IPS-NIHi11 (cell line): Measurements from ENCODE around the gene DENND6B.

Experiments
- DNase-seq: peaks from one replicate; pipeline ENCODE4 v3.0.0; 2012; ENCODE audit warnings: mixed read lengths, low spot score

The DENND6B gene

DNA sequence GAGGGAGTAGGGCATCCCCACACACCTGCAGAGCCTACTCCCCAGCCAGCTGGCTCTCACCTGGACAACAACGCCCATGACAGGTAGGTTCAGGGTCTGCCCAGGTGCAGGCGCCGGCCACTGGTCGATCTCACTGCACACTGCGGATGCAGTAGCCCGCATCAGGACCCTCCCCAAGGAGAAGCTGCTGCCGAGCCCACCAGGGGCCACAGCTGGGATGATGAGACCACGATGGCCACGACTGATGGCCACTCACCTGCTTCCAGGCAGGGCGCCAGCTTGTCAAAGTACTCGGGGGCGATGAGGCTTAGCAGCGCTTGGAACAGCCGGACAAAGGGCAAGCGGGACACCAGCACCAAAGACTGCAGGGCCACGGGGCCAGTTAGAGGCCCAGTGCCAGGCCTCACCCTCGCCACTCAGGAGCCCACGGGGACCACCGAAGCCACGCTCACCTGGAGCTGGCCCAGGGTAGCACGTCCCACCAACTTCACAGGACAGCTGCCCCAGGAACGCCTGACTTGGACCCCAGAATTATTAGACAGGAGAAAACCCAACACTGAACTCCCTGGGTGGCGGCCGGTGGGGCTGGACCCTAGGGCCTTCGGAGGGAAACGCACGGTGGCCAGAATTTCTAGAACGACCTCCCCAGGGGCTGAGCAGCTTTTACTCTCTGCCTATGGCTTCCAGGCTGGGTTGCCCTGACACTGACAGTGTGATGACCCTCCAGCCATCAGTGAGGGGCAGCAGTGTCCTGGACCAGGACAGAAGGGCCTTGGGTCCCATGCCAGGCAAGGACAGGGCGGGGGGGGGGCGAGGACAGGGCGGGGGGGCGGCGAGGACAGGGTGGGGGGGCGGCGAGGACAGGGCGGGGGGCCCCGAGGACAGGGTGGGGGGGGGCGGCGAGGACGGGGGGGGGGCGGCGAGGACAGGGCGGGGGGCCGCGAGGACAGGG lies 10.4 kb downstream of the DENND6B start:
- DNase-seq: peak; percentile 14

DNA sequence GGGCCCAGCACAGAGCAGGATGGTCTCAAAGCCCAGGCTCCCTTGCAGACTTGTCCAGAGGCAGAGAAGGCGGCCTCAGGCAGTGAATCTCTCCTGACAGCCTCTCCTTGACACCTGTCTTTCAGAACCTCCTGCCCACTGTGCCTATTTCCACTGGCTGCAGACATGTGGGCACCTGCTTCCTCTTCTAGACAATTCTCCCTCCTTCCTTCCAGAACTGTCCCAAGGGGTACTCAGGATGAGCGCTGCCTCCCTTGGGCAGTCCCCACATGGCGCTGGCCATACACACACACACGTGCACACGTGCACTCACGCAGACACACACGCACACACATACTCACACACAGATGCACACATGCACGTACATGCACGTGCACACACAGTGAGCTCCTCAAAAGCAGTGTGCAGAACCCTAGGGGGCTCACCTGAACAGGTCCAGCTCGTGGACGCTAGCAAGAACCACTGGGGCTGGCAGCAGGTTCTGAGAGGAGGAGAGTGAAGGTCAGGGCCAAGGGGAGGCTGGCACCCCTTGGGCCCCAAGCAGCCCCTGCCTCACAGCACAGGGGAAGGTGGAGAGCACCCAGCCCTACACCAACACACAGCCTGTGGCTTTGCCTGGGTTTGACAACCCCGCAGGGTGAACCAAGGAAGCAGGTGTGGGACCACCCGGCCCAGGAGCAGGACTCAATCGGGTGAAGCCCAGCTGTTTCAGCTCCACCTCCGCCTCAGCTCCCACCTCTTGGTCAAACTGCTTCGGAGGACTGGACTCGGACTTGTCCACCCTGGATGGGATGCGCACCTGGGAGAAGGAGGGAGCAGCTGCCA lies 11.3 kb downstream of the DENND6B start:
- peak; percentile 4 for DNase-seq

DNA sequence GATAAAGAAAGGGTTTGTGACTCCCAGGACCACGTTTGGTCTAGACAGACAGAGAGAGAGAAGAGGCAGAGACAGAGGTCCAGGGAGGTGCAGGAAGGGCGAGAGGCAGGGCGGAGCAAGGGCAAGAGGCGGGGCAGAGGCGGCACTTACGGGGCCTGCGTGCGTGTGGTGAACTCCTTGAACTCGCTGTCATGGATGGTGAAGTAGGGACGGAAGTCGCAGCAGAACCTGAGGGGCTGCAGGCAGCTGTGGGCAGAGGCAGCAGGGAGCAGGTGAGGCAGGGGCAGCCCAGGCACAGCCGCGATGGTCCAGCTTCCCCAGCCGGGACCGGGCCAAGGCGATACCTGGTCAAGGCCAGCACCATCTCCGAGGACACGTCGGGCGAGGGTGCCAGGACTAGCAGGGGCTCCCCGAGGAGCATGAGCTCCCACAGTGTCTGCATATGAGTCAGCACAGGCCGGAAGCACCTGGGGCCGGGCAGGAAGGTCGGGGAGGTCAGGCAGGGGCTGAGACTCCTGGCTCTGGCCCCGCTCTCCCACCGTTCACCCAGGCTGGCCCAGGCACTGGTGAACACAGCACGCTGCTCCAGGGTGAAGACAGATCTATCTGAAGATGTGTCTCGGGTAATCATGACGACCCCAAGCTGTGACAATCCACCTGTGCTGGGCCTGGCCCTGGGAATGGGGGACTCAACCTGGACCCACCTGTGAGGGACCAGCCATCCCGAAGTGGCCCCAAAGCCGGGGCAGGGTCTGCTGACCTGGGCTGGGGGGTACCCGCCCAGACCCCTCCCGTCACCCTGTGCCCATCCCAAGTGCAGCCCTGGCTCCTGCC lies 12.1 kb downstream of the DENND6B start:
- DNase-seq: peak; percentile 46

DNA sequence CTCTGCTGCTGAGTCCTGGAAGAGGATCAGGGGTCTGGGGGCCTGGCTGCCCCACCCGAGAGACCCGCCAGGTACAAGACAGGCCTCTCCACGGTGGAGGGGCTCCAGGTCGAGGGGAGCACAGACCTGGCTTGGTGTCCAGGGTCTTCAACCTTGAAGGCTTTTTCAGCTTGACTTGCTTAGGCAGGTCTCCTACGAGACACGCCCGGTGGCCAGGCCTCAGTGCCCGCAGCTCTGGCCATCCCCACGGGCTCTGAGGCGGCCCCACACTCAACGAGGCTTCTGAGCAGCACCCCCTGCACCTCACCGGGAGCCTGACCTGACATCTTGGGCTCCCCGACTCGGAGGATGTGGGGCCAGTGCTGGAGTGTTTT lies 12.7 kb downstream of the DENND6B start:
- peak; percentile 1 for DNase-seq

DNA sequence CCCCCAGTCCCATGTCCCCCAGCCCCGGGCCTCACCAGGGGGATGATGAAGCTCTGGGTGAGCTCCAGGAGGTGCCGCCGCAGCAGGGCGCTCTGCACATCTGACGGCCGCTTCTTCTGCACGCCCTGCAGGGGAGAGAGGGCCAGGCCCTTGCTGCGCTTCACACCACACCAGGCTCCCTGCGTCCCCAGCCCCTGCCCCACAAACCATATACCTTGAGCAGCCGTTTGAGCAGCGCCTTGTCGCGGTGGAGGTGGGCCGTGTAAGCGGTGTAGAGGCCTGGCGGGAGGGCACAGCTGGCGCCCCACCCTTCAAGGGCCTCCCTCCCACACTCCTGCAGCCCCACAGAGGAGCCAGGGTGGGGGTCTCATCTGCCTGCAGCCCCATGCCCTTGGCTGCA lies 13.2 kb downstream of the DENND6B start:
- peak; percentile 4 for DNase-seq

DNA sequence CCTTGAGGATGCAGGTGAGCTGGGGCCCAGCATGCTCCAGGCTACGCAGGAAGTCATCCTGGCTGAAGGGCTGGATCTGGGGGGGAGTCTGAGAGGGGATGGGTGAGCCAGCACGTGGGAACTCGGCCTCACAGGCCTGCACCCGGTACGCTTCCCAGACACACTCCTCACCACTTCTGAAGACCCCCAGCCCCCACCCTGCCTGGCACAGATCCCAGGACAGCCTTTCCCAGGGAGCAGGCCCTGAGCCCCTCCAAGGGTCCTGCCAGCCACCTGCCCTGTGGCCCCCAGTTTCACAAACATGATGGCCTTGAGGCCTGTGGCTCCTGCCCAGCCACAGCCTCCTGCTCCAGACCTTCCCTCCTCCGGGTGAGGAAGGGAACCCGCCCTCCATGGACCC lies 13.8 kb downstream of the DENND6B start:
- DNase-seq: peak; percentile 0

DNA sequence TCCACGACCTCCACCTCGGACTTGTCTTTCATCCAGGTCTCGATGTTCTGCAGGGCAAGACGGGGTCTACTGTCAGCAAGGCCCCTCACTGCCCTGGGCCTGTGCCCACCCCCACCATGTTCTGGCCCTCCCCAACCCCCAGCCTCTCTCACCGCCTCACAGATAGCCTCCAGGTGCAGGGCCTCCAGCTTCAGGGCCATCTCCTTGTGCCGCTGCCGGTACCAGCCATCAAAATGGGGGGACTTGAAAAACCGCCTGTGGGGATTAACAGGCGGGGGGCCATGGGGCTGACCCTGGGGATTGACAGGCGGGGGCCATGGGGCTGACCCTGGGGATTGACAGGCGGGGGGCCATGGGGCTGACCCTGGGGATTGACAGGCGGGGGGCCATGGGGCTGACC lies 14.4 kb downstream of the DENND6B start:
- DNase-seq: no peak

DNA sequence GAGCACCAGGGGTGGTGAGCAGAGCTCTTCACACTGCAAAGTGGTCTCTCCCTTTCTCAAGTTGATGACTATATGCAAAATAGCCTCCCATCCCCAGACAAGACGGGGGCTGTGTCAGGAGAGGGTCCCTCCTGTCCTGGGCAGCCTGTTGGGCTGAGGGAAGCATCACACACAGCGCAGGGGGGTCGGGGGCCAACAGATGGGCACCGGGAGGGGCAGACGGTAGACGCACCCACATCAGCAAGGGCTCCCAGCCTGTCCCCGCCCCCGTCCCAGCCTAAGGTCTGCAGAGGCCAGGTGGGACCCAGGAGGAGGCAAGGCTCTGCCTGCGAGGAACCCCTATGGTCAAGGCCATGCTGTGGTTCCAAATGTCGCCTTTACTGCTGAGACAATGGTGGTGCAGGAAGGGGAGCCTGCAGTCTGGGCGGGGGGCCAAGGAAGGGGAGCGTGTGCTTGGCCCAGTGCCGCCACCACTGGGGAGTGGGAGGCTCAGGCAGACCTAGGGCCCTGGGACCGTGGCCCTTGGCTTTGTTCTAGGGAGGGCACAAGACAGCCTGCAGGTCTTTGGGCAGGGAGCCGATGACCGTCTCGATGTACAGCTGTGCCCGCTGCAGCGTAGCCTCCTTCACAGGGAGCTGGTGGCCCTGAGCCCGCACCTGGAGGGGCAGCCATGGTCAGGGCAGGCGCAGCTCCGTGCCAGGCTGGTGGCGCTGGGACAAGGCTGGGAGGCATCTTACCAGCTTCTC lies 15.0 kb downstream of the DENND6B start:
- no peak for DNase-seq

DNA sequence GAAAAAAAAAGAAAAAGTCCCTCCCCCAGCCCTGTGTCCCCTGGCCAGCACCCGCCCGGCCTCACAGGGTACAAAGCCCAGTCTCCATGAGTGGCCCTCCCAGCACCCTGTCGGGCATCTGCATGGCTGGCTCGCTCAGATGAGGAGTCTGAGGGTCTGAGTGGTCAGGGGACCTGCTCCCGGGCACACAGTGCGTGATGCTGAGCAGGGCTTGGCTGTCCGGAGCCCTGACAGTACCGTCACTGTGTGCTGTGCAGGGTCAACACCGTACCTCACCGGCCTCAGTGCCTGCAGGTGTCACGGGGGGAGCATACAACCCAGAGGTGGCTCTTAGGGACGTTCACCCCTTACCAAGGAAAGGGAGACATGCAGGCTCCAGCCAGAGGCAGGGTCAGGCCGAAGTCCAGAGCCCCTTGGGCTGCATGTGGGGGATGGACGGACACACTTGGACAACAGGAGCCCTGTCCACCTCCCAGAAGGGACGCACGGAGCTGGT lies 15.8 kb downstream of the DENND6B start:
- no peak for DNase-seq

DNA sequence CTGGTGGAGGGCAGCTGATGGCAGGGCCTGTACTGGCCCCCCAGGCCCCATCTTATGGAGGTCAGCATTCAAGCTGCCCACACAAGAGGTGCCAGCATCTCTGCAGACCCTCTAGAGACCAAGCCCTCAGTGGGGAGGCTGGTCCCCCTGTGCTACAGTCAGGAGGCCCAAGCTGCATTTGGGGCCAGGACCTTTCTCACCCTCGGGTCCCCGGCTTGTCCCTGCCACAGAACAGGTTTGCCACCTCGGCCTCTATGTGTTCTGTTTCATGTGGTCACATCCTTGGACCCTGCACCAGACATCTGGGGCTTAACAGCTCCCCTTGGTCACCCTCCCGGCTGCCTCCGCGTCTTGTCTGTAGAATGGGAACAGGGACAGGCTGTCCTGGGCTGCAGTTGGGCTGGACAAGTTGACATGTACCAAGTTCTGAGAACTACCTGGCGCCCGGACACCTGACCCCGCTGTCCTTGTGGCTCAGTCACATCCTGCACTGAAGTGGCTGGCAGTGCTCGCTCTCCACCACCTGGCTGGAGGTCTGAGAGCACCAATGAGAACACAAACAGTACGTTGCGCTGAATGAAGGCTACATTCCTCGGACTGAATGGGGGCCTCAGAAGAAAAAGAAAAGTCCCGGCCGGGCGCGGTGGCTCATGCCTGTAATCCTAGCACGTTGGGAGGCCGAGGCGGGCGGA lies 16.6 kb downstream of the DENND6B start:
- DNase-seq: no peak

DNA sequence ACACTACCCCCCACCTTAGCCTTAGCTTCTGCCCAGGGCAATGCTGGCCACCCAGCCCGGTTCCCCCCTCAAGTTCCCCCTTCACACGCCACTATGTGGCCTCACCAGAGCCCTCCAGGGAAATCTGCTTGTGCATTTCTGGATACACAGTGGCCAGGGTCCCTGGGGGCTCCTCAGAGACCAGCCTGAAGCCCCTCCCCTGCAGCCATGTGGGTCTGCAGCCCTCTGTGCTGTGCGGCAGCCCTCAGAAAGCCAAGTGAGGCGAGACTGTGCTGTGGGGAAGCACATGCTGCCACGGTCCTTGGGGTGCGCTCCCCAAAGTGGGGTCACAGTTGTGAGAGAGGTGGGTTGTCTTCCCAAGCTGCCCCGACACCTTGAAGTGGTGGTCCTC lies 17.2 kb downstream of the DENND6B start:
- DNase-seq: no peak

DNA sequence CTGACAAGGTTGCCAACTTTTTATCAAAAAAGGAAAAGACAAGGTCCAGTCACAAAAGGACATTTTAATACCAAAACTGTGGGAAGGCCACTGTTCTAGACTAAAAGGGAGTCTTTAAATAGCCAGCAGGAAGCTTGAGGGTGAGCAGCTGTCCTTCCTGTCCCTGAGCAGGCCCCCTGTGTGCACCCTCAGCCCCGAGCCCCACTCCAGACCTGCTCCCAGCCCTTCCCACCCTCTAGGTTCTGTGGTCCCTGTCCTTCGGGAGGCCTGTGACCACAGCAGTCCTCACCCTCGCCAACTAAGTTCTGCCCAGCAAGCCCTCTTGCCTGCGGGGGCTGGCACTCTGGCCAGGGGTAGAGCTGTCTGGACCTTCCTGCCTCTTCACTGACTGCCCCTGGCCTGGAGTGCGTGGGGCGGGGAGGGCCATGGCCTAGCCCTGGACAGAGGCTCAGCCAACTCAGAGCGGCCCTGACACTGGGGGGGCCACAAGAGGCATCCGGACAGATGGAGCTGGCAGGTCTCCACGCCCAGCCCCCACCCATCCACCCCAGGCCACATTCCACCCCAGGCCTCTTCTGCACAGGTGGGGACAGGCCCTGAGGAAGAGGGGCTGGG lies 17.7 kb downstream of the DENND6B start:
- DNase-seq: no peak

DNA sequence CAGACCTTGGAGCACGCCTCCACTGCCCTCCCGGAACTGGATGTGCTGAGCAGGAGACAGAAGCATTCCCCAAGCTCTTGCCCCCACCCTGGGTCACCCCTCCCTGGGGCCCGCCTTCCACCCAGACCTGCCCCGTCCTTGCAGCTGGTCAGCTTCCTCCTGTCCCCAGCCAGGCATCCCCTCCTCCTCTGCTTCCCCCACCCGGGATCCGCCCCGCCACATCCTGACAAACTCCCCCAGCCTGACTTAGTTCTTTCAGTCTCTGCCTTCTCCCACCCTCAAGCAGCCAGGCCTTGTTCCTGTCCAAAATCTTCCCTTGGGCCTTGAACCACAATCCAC lies 18.2 kb downstream of the DENND6B start:
- DNase-seq: no peak

DNA sequence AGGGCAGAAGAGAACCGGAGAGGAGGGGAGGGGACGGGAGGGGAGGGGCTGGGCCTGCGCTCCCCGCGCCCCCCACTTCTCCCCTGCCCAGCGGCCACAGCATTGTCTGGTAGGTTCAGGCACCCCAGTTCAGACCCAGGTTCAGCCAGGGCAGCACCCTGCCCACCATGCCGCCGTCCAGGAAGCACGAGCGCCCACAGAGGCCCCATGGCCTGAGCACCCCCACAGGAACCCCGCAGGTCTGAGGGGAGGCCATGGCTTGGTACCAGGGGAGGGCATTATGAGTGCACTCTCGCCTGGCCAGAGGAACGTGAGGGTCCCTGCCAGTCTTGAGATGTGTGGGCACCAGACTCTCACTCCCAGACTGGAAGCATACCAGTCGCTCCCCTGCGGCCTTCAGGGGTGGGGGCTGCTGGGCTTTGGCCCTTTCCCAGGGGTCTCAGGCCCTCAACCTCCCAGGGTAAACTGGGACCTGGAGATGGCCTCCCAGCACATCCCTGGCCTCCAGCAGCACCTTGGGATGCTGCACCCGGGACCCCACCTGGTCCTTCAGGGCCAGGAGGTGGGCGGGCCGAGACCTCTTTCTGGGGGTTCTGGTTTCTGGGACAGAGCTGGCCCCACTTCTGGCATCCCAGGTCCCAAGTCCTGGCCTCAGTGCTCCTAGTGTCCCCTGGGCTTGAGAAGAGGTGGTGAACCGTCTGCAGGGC lies 18.8 kb downstream of the DENND6B start:
- DNase-seq: no peak

DNA sequence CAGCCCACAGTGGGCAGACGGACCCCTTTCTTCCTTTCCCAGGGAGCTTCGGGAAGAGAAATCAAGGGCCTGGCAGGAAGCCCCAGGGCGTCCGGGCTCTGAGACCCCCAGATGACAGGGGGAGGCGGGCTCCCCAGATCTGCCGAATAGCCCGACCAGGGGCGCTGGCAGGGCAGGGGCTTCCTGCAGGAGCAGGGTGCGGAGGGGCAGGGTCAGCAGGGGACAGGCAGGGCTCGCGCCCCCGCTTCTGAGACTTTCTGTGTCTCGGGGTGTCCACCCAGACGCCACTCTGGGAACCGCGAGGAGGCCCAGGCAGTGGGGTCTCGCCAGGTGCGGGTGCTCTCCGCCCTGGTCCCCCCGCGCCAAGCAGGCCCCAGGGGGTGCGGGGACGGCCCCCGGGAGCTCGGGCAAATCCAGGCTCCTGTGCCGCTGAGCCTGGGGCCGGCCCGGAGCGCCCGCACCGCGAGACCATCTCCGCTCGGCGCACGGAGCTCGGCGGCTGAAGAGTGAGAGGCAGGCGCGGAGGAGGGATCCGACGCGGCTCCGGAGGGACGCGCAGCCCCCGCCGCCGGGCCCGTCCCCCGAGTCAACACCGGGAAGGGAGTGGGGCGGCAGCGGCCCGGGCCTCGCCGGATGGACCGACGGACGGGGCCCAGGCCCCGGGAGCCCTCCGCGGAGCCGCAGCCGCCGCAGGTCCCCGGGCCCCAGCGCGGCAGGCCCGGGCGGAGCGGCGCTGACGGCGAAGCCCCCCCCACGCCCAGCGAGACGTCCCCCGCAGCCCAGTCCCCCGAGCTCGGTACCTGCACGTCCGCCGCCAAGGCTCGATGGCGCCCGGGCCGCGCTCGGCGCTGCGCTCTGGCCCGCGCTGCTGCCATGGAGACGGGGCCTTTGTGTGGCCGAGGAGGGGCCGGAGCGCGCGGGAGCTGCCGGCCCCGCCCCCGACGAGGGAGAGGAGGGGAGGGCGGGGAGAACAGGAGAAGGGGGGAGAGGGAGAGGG lies 19.8 kb downstream of the DENND6B start, which contains the start of gene PLXNB2:
Gene PLXNB2 (minus strand): TSS at position 894 of the 997 bp plus-strand sequence. CDS start 17,062 bp downstream, outside the sequence.
- peak; percentile 90 for DNase-seq

DNA sequence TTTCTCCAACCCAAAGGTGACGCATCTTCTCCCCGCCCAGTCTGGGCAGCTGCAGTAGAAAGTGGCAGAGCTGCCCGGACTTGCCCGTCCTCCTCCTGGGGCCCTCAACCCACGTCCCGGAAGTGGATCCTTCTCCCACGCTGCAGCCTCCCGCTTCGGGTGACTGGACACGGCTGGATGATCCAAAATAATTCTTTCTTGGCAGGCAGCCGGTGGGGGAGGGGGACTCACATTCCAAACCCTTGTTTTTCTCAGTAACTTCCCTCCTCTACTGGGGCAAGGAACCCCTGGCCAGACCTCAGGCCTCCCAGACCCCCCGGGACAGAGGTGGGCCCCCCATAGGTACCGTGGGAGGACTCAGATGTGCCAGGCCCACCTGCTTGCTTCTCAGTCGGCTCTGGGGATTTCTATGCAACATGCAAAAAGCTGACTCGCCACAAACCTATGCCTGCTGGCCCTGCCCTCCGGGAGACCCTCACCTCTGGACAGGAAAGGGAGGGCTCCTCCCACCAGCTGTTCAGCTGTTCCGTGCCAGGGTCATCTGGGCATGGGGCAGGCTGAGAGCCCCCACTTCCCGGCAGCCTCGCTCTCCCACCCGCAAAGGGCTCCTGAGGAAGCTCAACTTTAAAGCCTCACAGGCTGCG lies 20.8 kb downstream of the DENND6B start:
- DNase-seq: peak; percentile 68

DNA sequence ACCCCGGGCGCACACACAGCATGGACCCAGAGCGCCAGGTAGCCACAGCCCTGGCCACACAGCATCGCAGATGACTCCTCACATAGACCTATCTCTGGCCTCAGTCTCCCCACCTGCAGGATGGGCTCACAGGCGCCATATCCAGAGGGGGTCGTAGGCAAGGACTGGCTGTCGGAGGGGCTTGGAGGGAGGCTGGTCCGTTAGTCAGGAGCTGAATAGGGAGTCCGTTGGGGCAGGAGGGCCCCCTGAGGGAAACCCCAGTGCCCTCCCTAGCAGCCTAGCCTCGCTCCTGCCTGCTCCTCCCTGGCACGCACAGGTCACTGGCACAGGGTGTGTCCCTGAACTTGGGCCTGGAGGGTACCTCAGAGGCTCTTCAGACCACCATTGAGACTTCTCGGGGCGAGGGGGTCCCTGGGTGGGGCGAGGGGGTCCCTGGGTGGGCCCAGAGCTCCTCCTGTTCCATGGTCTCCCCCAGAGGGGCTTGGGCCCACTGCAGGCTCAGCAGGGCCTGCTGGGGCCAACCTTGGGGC lies 21.4 kb downstream of the DENND6B start:
- no peak for DNase-seq
